Measurements from ENCODE around the gene ENOX1. TPM values are rescaled to one million over a fixed set of nuclear protein-coding genes. Genes with fewer than 3 reads are reported as not detected.

Gene ENOX1
- total RNA-seq, 1 experiment from 2014 or later: 0.95 TPM

GRCh38 chr13:43760257-43760656 is 26.5 kb downstream of the ENOX1 start:
- no peaks in the 10 kb centered on the region for H3K9me2 ChIP-seq (replicated peaks; ENCODE audit: low read length)
- H3K9ac ChIP-seq (ENCODE audit: low read length): no peak overlapping the region
- intact Hi-C loops (cut with micrococcal nuclease): no loop called here
- H3K27ac ChIP-seq (ENCODE audit: low read length): no peak overlapping the region
- no peaks in the 10 kb centered on the region for H3K27me3 ChIP-seq (ENCODE audit: low read length)
- H3F3A ChIP-seq (ENCODE audit: low read length, unreplicated experiment): no peaks in the 10 kb centered on the region
- ATAC-seq (no peak), DNase-seq (no peak)
- TF ChIP-seq EZH2 (IDR thresholded peaks at IDR 0.05; ENCODE audit: low read length, unreplicated experiment) (no peak), EZH2phosphoT487 (IDR thresholded peaks at IDR 0.05; ENCODE audit: borderline replicate concordance, low read length) (no peak)
- TF ChIP-seq, protein P1, sequence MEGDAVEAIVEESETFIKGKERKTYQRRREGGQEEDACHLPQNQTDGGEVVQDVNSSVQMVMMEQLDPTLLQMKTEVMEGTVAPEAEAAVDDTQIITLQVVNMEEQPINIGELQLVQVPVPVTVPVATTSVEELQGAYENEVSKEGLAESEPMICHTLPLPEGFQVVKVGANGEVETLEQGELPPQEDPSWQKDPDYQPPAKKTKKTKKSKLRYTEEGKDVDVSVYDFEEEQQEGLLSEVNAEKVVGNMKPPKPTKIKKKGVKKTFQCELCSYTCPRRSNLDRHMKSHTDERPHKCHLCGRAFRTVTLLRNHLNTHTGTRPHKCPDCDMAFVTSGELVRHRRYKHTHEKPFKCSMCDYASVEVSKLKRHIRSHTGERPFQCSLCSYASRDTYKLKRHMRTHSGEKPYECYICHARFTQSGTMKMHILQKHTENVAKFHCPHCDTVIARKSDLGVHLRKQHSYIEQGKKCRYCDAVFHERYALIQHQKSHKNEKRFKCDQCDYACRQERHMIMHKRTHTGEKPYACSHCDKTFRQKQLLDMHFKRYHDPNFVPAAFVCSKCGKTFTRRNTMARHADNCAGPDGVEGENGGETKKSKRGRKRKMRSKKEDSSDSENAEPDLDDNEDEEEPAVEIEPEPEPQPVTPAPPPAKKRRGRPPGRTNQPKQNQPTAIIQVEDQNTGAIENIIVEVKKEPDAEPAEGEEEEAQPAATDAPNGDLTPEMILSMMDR (conservative IDR thresholded peaks at IDR 0.05; ENCODE audit: low read depth, low read length): no peak
- no peak overlapping the region for H2AFZ ChIP-seq (ENCODE audit: low read length)
- no peak overlapping the region for H3K4me2 ChIP-seq (ENCODE audit: low read length)
- H3K9me3 ChIP-seq (ENCODE audit: low read length): no peaks in the 10 kb centered on the region
- ChIA-PET POLR2A (ENCODE audit: unreplicated experiment) (no interaction called here), CTCF (no interaction called here)
- H3K36me3 ChIP-seq (ENCODE audit: low read depth, low read length): no peaks in the 10 kb centered on the region
- no peaks in the 10 kb centered on the region for H3K4me1 ChIP-seq (ENCODE audit: insufficient read depth, low read length)
- no peaks in the 10 kb centered on the region for H4K20me1 ChIP-seq (ENCODE audit: low read length)
- BruUV-seq (replicated peaks): no TSS peak
- no peak overlapping the region for H3K4me3 ChIP-seq (ENCODE audit: low read length)
- no peaks in the 10 kb centered on the region for H3K79me2 ChIP-seq (ENCODE audit: low read length)

DNA sequence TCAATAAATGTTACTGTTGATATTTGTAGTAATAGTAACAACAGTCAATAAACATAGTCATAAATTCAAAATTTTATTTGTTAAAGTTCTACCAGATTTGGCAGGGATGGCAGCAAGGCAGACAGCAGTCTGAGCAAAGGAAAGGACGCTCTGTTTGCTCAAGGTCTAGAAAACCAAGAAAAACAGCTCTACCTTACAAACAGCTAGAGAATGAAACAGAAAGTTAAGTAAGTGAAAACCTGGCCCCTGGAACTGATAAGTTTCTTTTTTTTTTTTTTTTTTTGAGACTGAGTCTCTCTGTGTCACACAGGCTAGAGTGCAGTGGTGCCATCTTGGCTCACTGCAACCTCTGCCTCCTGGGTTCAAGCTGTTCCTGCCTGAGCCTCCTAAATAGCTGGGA is 27.9 kb downstream of the ENOX1 start:
- POLR2A ChIA-PET (ENCODE audit: unreplicated experiment): interaction anchor here (0.7 kb wide), 1 partner anchor 28 kb away, joined by 4 read pairs; no protein-coding TSS in a partner anchor
- H3K4me3 ChIP-seq (ENCODE audit: low read length): no peak overlapping the region
- no peak overlapping the region for H3K9ac ChIP-seq (ENCODE audit: low read length)
- H3K9me2 ChIP-seq (replicated peaks; ENCODE audit: low read length): no peaks in the 10 kb centered on the region
- H3K9me3 ChIP-seq (ENCODE audit: low read length): no peaks in the 10 kb centered on the region
- H3K27ac ChIP-seq (ENCODE audit: low read length): no peak overlapping the region
- no TSS peak for BruUV-seq (replicated peaks)
- no peaks in the 10 kb centered on the region for H4K20me1 ChIP-seq (ENCODE audit: low read length)
- CTCF ChIA-PET: interaction anchor here (0.6 kb wide), 1 partner anchor 922 kb away, joined by 3 read pairs; no protein-coding TSS in a partner anchor
- H3K27me3 ChIP-seq (ENCODE audit: low read length): no peaks in the 10 kb centered on the region
- DNase-seq: no peak
- H3K4me1 ChIP-seq (ENCODE audit: insufficient read depth, low read length): no peaks in the 10 kb centered on the region
- no peaks in the 10 kb centered on the region for H3K36me3 ChIP-seq (ENCODE audit: low read depth, low read length)
- TF ChIP-seq EZH2 (IDR thresholded peaks at IDR 0.05; ENCODE audit: low read length, unreplicated experiment) (no peak), EZH2phosphoT487 (IDR thresholded peaks at IDR 0.05; ENCODE audit: borderline replicate concordance, low read length) (no peak)
- TF ChIP-seq, protein P1 (conservative IDR thresholded peaks at IDR 0.05; ENCODE audit: low read depth, low read length): no peak
- no peak overlapping the region for H2AFZ ChIP-seq (ENCODE audit: low read length)
- H3F3A ChIP-seq (ENCODE audit: low read length, unreplicated experiment): no peaks in the 10 kb centered on the region
- H3K4me2 ChIP-seq (ENCODE audit: low read length): no peak overlapping the region
- intact Hi-C loops (cut with micrococcal nuclease): no loop called here
- H3K79me2 ChIP-seq (ENCODE audit: low read length): no peaks in the 10 kb centered on the region
- ATAC-seq: no peak

DNA sequence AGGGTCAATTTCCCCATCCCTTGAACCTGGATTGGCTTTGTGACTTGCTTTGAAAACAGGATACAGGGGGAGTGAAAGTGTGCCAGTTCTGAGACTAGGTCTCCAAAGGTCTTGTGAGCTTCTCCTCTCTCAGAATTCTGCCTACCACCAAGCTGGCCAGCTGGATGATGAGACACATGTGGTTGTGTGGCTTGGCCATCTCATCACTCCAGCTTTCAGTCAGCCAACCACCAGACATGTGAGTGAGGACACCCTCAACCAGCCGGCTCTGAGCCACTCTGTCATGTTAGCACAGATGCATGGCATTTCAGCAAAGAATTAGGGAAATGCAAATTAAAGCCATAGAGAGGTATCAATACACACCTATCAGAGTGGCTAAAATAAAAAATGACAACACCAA is 29.5 kb downstream of the ENOX1 start:
- no peaks in the 10 kb centered on the region for H3K79me2 ChIP-seq (ENCODE audit: low read length)
- H3K9ac ChIP-seq (ENCODE audit: low read length): no peak overlapping the region
- CTCF ChIA-PET: interaction anchor here (0.6 kb wide), 1 partner anchor 518 kb away, joined by 16 read pairs; no protein-coding TSS in a partner anchor
- H3K4me3 ChIP-seq (ENCODE audit: low read length): no peak overlapping the region
- no peaks in the 10 kb centered on the region for H3K36me3 ChIP-seq (ENCODE audit: low read depth, low read length)
- H3K9me3 ChIP-seq (ENCODE audit: low read length): no peaks in the 10 kb centered on the region
- BruUV-seq (replicated peaks): no TSS peak
- TF ChIP-seq, protein P1 (conservative IDR thresholded peaks at IDR 0.05; ENCODE audit: low read depth, low read length): no peak
- TF ChIP-seq EZH2 (IDR thresholded peaks at IDR 0.05; ENCODE audit: low read length, unreplicated experiment) (no peak), EZH2phosphoT487 (IDR thresholded peaks at IDR 0.05; ENCODE audit: borderline replicate concordance, low read length) (no peak)
- intact Hi-C loops (cut with micrococcal nuclease): no loop called here
- H4K20me1 ChIP-seq (ENCODE audit: low read length): no peaks in the 10 kb centered on the region
- no peak overlapping the region for H3K27ac ChIP-seq (ENCODE audit: low read length)
- POLR2A ChIA-PET (ENCODE audit: unreplicated experiment): no interaction called here
- no peak for ATAC-seq
- no peaks in the 10 kb centered on the region for H3K27me3 ChIP-seq (ENCODE audit: low read length)
- no peaks in the 10 kb centered on the region for H3K9me2 ChIP-seq (replicated peaks; ENCODE audit: low read length)
- no peaks in the 10 kb centered on the region for H3F3A ChIP-seq (ENCODE audit: low read length, unreplicated experiment)
- H2AFZ ChIP-seq (ENCODE audit: low read length): no peak overlapping the region
- H3K4me1 ChIP-seq (ENCODE audit: insufficient read depth, low read length): no peaks in the 10 kb centered on the region
- no peak for DNase-seq
- no peak overlapping the region for H3K4me2 ChIP-seq (ENCODE audit: low read length)
